Thyroid gland (tissue), 4 donors: ENCODE measurements around the gene HMCN2.

Experiments used
- POLR2A ChIP-seq, 2 donors: fragments of 450-650 bp; IDR thresholded peaks; one replicate each; pipeline ENCODE4 v1.6.1; 2017; ENCODE audit warnings: antibody characterized with exemption in 2 of 2, mild to moderate bottlenecking in 2 of 2, moderate library complexity in 1 of 2
- TF ChIP-seq, protein P1 (sequence below), 6 experiments: fragments of 200-600 bp in 3 of 6; fragments of 450-650 bp in 3 of 6; sonication (generic) in 3 of 6; IDR thresholded peaks; one replicate each; pipeline ENCODE4 v1.5.1; 2016 to 2019; ENCODE audit warnings: antibody characterized with exemption in 6 of 6, mild to moderate bottlenecking in 2 of 6, inconsistent platforms in 1 of 6, moderate library complexity in 1 of 6

DNA sequence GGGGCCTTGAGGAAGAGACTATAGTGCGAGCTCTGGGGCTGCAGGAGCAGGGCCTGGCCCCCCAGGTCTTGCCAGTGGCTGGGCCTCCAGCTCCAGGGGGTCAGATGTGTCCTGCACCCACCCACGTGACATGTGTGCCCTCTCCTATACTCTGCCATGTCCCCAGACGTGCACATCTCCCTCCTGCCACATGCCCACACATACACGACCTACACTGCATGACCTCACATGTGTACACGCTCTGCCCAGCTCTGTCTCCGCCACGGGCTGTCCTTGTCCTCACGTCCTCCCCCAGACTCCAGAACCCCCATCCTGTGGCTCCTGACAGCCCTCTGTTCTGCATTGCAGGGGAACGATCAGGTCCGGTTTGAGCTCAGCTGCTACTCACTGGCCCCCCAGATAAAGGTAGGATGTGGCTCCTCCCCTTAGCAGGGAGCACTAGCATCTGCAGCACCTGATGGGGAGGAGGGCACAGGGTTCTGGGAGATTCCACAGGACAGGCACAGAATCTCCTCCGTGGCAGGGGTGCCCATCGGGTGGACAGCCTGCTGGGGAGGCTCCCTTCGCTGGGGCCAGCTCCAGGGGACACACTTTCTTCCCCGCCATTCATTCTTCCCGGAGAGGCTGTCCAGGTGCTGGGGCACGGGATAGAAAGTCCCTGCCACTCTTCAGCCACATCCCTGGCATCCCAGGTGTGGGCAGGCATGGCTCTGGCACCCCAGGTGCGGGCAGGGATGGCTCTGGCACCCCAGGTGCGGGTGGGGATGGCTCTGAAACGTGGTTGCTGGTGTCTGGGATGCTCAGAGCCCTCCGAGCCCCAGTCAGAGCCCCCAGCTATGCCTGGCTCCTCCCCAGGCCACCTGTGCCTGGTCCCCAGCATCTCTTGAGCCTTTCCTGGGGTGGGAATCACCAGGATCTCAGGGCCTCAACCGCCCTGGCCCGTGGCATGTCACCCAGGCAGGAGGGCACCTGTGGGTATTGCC is 198.5 kb downstream of the HMCN2 start:
- TF ChIP-seq, protein P1, sequence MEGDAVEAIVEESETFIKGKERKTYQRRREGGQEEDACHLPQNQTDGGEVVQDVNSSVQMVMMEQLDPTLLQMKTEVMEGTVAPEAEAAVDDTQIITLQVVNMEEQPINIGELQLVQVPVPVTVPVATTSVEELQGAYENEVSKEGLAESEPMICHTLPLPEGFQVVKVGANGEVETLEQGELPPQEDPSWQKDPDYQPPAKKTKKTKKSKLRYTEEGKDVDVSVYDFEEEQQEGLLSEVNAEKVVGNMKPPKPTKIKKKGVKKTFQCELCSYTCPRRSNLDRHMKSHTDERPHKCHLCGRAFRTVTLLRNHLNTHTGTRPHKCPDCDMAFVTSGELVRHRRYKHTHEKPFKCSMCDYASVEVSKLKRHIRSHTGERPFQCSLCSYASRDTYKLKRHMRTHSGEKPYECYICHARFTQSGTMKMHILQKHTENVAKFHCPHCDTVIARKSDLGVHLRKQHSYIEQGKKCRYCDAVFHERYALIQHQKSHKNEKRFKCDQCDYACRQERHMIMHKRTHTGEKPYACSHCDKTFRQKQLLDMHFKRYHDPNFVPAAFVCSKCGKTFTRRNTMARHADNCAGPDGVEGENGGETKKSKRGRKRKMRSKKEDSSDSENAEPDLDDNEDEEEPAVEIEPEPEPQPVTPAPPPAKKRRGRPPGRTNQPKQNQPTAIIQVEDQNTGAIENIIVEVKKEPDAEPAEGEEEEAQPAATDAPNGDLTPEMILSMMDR (IDR thresholded peaks at IDR 0.05), result no peak
- no peak for TF ChIP-seq POLR2A (IDR thresholded peaks at IDR 0.05)
